HUES48 (cell line): ENCODE results near the gene TMCO2.

ENCODE experiments used
- H3K27ac ChIP-seq: one replicate; pipeline ENCODE4 v1.7.0; 2013; ENCODE audit warnings: low read depth, low read length, inconsistent platforms
- H3K27me3 ChIP-seq: 2 replicates; pipeline ENCODE4 v1.6.1; 2013; ENCODE audit warnings: mild to moderate bottlenecking, low read length; ENCODE audit not compliant: control insufficient read depth, insufficient read depth
- H3K36me3 ChIP-seq: 2 replicates; pipeline ENCODE4 v1.6.1; 2013; ENCODE audit warnings: low read length; ENCODE audit not compliant: control insufficient read depth, insufficient read depth
- H3K4me1 ChIP-seq: 2 replicates; pipeline ENCODE4 v1.6.1; 2013; ENCODE audit warnings: mild to moderate bottlenecking, low read length; ENCODE audit not compliant: control insufficient read depth, insufficient read depth
- H3K4me3 ChIP-seq: 2 replicates; pipeline ENCODE4 v1.5.1; 2013; ENCODE audit warnings: mild to moderate bottlenecking, low read depth, low read length
- H3K9ac ChIP-seq: 2 replicates; pipeline ENCODE4 v1.6.1; 2013; ENCODE audit warnings: mild to moderate bottlenecking, low read depth, low read length, moderate library complexity
- H3K9me3 ChIP-seq: 2 replicates; pipeline ENCODE4 v1.6.1; 2013; ENCODE audit warnings: low read length; ENCODE audit not compliant: control insufficient read depth, insufficient read depth

TMCO2 gene

GRCh38 chr1:40273547-40274166 is 25.9 kb downstream of the TMCO2 start:
- peaks cover 66% of the 10 kb centered on the region for H3K36me3 ChIP-seq

GRCh38 chr1:40274331-40274730 is 26.6 kb downstream of the TMCO2 start:
- Histone ChIP-seq H3K27ac (no peak overlapping the region), H3K4me1 (no peaks in the 10 kb centered on the region), H3K27me3 (no peaks in the 10 kb centered on the region), H3K9ac (no peak overlapping the region), H3K36me3 (peaks cover 62% of the 10 kb centered on the region), H3K4me3 (no peak overlapping the region), H3K9me3 (no peaks in the 10 kb centered on the region)

More at GRCh38 chr1:40273547-40274166, 25.9 kb downstream of the TMCO2 start:
- no peak overlapping the region for H3K9ac ChIP-seq
- H3K4me1 ChIP-seq: no peaks in the 10 kb centered on the region
- H3K27me3 ChIP-seq: no peaks in the 10 kb centered on the region
- no peak overlapping the region for H3K27ac ChIP-seq
- H3K9me3 ChIP-seq: no peaks in the 10 kb centered on the region
- H3K4me3 ChIP-seq: no peak overlapping the region

GRCh38 chr1:40276122-40276521 is 28.4 kb downstream of the TMCO2 start:
- H3K4me1 ChIP-seq: no peaks in the 10 kb centered on the region
- no peak overlapping the region for H3K27ac ChIP-seq
- no peaks in the 10 kb centered on the region for H3K27me3 ChIP-seq
- peaks cover 58% of the 10 kb centered on the region for H3K36me3 ChIP-seq
- no peaks in the 10 kb centered on the region for H3K9me3 ChIP-seq
- H3K4me3 ChIP-seq: no peak overlapping the region
- no peak overlapping the region for H3K9ac ChIP-seq

- H3K36me3 ChIP-seq: peaks cover 49% of the 10 kb centered on the region
- no peaks in the 10 kb centered on the region for H3K4me1 ChIP-seq
- H3K27me3 ChIP-seq: no peaks in the 10 kb centered on the region
- H3K4me3 ChIP-seq: no peak overlapping the region
- H3K9me3 ChIP-seq: no peaks in the 10 kb centered on the region
- H3K9ac ChIP-seq: no peak overlapping the region
- H3K27ac ChIP-seq: no peak overlapping the region
Observed at GRCh38 chr1:40281853-40282252, 34.1 kb downstream of the TMCO2 start.

GRCh38 chr1:40291293-40291692 is 43.6 kb downstream of the TMCO2 start:
- H3K27ac ChIP-seq: no peak overlapping the region
- no peak overlapping the region for H3K4me3 ChIP-seq
- peaks cover 59% of the 10 kb centered on the region for H3K36me3 ChIP-seq
- H3K9me3 ChIP-seq: no peaks in the 10 kb centered on the region
- peaks cover 12% of the 10 kb centered on the region for H3K4me1 ChIP-seq
- no peak overlapping the region for H3K9ac ChIP-seq
- H3K27me3 ChIP-seq: no peaks in the 10 kb centered on the region

GRCh38 chr1:40299366-40300248 is 51.9 kb downstream of the TMCO2 start:
- 0 out of 2 replicates have a peak, but pooled peaks cover 6% of the 10 kb centered on the region for H3K4me1 ChIP-seq
- H3K27ac ChIP-seq: no peak overlapping the region
- H3K9me3 ChIP-seq: no peaks in the 10 kb centered on the region
- H3K27me3 ChIP-seq: no peaks in the 10 kb centered on the region
- H3K9ac ChIP-seq: no peak overlapping the region
- no peak overlapping the region for H3K4me3 ChIP-seq
- no peaks in the 10 kb centered on the region for H3K36me3 ChIP-seq

GRCh38 chr1:40300249-40300567 is 52.5 kb downstream of the TMCO2 start:
- Histone ChIP-seq H3K27ac (no peak overlapping the region), H3K9ac (no peak overlapping the region), H3K36me3 (no peaks in the 10 kb centered on the region), H3K4me1 (0 out of 2 replicates have a peak, but pooled peaks cover 6% of the 10 kb centered on the region), H3K9me3 (no peaks in the 10 kb centered on the region), H3K4me3 (no peak overlapping the region), H3K27me3 (no peaks in the 10 kb centered on the region)

- Histone ChIP-seq H3K27ac (no peak overlapping the region), H3K4me1 (0 out of 2 replicates have a peak, but pooled peaks cover 6% of the 10 kb centered on the region), H3K36me3 (no peaks in the 10 kb centered on the region), H3K9ac (no peak overlapping the region), H3K4me3 (no peak overlapping the region), H3K9me3 (no peaks in the 10 kb centered on the region), H3K27me3 (no peaks in the 10 kb centered on the region)
Observed at GRCh38 chr1:40300651-40301050, 52.9 kb downstream of the TMCO2 start.

GRCh38 chr1:40301066-40301465 is 53.3 kb downstream of the TMCO2 start:
- Histone ChIP-seq H3K4me3 (no peak overlapping the region), H3K9me3 (no peaks in the 10 kb centered on the region), H3K27ac (no peak overlapping the region), H3K27me3 (no peaks in the 10 kb centered on the region), H3K4me1 (0 out of 2 replicates have a peak, but pooled peaks cover 6% of the 10 kb centered on the region), H3K9ac (no peak overlapping the region), H3K36me3 (no peaks in the 10 kb centered on the region)
